ENCODE measurements around the gene CEPT1. TPM values are rescaled to one million over a fixed set of nuclear protein-coding genes. Genes with fewer than 3 reads are reported as not detected.

CEPT1 gene
- total and polyA plus RNA-seq, 2 donors (not counting 3 experiments of a cell fraction or from before 2014, with no cell fraction given), result 13.6 to 29.1 TPM

GRCh38 chr1:111204201-111204982, 64.4 kb downstream of the CEPT1 start:
- H3K4me3 ChIP-seq (replicated peaks in 1 of 3; ENCODE audit: insufficient read depth in 1 of 3, low read depth in 1 of 3, low read length in 3 of 3), result peak overlapping the region; percentile 38 to 53 (median 48)
- POLR2A ChIA-PET, result no interaction called here
- no peak for FAIRE-seq
- no peak for DNase-seq (ENCODE audit: low read depth, low spot score)
- no peak overlapping the region for H3K27ac ChIP-seq (ENCODE audit: insufficient read depth, low read depth, low read length)
- peak overlapping the region; percentile 63 for H3K4me2 ChIP-seq (ENCODE audit: insufficient read depth, low read length)
- no peaks in the 10 kb centered on the region for H3K36me3 ChIP-seq (ENCODE audit: control insufficient read depth in 2 of 2, extremely low read depth in 1 of 2, insufficient read depth in 2 of 2, low read length in 2 of 2)
- peak overlapping the region; percentile 74 for H2AFZ ChIP-seq (ENCODE audit: low read depth, low read length)
- no peak overlapping the region for H3K9ac ChIP-seq (replicated peaks; ENCODE audit: extremely low read depth, insufficient read depth, low read length)
- CTCF ChIA-PET, result interaction anchor here (1.0 kb wide), 1 partner anchor 18 kb away, joined by 3 read pairs; no protein-coding TSS in a partner anchor
- peaks cover 3% of the 10 kb centered on the region for H3K4me1 ChIP-seq (ENCODE audit: control insufficient read depth, extremely low read depth, insufficient read depth, low read length)
- no peaks in the 10 kb centered on the region for H4K20me1 ChIP-seq (replicated peaks; ENCODE audit: control insufficient read depth, extremely low read depth, insufficient read depth, low read length)
- no TSS peak for BruUV-seq (replicated peaks)
- peaks cover 22 to 31% of the 10 kb centered on the region in 2 experiments for H3K27me3 ChIP-seq (ENCODE audit: control insufficient read depth in 2 of 2, insufficient read depth in 2 of 2, low read length in 2 of 2)
- TF ChIP-seq EZH2 (IDR thresholded peaks at IDR 0.05; ENCODE audit: borderline replicate concordance, low read depth, low read length, severe bottlenecking), result peak; percentile 68
- TF ChIP-seq POLR2A (IDR thresholded peaks at IDR 0.05; ENCODE audit: low read depth, low read length), result no peak
- intact Hi-C loops (cut with micrococcal nuclease), result no loop called here
- dilution Hi-C loops (cut with MboI; ENCODE audit: extremely low pct_ligation_motif_present, low sequenced_read_pairs), result no loop called here
- no peaks in the 10 kb centered on the region for H3K9me1 ChIP-seq (replicated peaks; ENCODE audit: control insufficient read depth, extremely low read depth, insufficient read depth, low read length)
- H3K79me2 ChIP-seq (ENCODE audit: control insufficient read depth, insufficient read depth, low read length), result no peaks in the 10 kb centered on the region
- H3K9me3 ChIP-seq (replicated peaks; ENCODE audit: control insufficient read depth, insufficient read depth, low read length), result no peaks in the 10 kb centered on the region

GRCh38 chr1:111204983-111205713, 65.1 kb downstream of the CEPT1 start:
- Histone ChIP-seq H3K4me2 (ENCODE audit: insufficient read depth, low read length) (no peak overlapping the region), H3K4me1 (ENCODE audit: control insufficient read depth, extremely low read depth, insufficient read depth, low read length) (peaks cover 3% of the 10 kb centered on the region), H3K27ac (ENCODE audit: insufficient read depth, low read depth, low read length) (no peak overlapping the region), H3K36me3 (ENCODE audit: control insufficient read depth in 2 of 2, extremely low read depth in 1 of 2, insufficient read depth in 2 of 2, low read length in 2 of 2) (no peaks in the 10 kb centered on the region), H3K9ac (replicated peaks; ENCODE audit: extremely low read depth, insufficient read depth, low read length) (no peak overlapping the region), H3K9me1 (replicated peaks; ENCODE audit: control insufficient read depth, extremely low read depth, insufficient read depth, low read length) (no peaks in the 10 kb centered on the region), H4K20me1 (replicated peaks; ENCODE audit: control insufficient read depth, extremely low read depth, insufficient read depth, low read length) (no peaks in the 10 kb centered on the region), H3K79me2 (ENCODE audit: control insufficient read depth, insufficient read depth, low read length) (no peaks in the 10 kb centered on the region), H3K9me3 (replicated peaks; ENCODE audit: control insufficient read depth, insufficient read depth, low read length) (no peaks in the 10 kb centered on the region), H3K27me3 (ENCODE audit: control insufficient read depth in 2 of 2, insufficient read depth in 2 of 2, low read length in 2 of 2) (peaks cover 26 to 31% of the 10 kb centered on the region in 2 experiments), H3K4me3 (replicated peaks in 1 of 3; ENCODE audit: insufficient read depth in 1 of 3, low read depth in 1 of 3, low read length in 3 of 3) (no peak overlapping the region), H2AFZ (ENCODE audit: low read depth, low read length) (no peak overlapping the region)
- intact Hi-C loops (cut with micrococcal nuclease), result no loop called here
- CTCF ChIA-PET, result no interaction called here
- no TSS peak for BruUV-seq (replicated peaks)
- POLR2A ChIA-PET, result no interaction called here
- TF ChIP-seq POLR2AphosphoS5 (IDR thresholded peaks at IDR 0.05; ENCODE audit: insufficient read depth, low read depth, low read length) (no peak), MAX (IDR thresholded peaks at IDR 0.05; ENCODE audit: insufficient read depth, insufficient read length) (no peak), EZH2 (IDR thresholded peaks at IDR 0.05; ENCODE audit: borderline replicate concordance, low read depth, low read length, severe bottlenecking) (no peak), MYC (IDR thresholded peaks at IDR 0.05; ENCODE audit: low read depth, low read length) (no peak), CTCF (IDR thresholded peaks at IDR 0.05; ENCODE audit: extremely low read depth in 1 of 2, insufficient read depth in 1 of 2, low read depth in 1 of 2, low read length in 2 of 2) (no peak), GATA2 (IDR thresholded peaks at IDR 0.05; ENCODE audit: insufficient read depth, insufficient read length, low read depth, low read length) (no peak), JUN (IDR thresholded peaks at IDR 0.05; ENCODE audit: borderline replicate concordance, insufficient read depth, insufficient read length, low read depth) (no peak), POLR2A (IDR thresholded peaks at IDR 0.05; ENCODE audit: low read depth, low read length) (no peak)
- dilution Hi-C loops (cut with MboI; ENCODE audit: extremely low pct_ligation_motif_present, low sequenced_read_pairs), result no loop called here
- no peak for FAIRE-seq
- no peak for DNase-seq (ENCODE audit: low read depth, low spot score)

Data from endothelial cell of umbilical vein (primary cell).